GM18870 (cell line): ENCODE measurements around the gene ECHDC3.

Source experiments
- ATAC-seq: cut with Tn5 transposase; IDR thresholded peaks from one replicate; pipeline ENCODE4 v1.9.1; 2021; ENCODE audit warnings: moderate library complexity; ENCODE audit not compliant: unreplicated experiment

ECHDC3 gene

DNA sequence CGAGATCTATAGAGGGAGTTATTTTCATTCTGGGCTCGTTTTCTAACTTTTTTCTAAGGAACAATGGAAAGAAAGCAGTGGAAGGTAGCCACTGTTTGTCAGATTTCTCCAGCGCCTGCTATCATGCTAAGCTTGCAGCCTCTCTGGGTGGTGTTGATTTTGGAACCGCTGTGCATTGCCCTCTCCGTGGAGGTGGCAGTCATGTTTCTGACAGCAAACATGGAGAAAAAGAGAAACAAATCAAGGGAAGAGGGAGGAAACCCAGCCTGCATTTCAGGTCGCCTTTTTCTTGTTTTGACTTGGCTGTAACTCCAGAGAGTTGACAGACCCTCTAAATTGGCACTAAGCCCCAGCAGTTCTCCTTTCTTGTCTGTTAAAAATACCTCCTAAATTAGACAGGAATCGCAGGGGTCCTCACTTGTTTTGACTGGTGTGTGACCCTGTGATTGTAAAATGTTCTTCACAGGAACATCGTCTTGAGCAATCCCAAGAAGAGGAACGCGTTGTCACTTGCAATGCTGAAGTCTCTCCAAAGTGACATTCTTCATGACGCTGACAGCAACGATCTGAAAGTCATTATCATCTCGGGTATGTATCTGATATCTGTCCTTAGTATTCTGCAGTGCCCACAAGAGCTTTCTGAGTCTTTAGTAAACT, 4.8 kb downstream of the ECHDC3 start:
- ATAC-seq, result no peak

- ATAC-seq, result no peak
Measured at GRCh38 chr10:11748866-11749265, 6.7 kb downstream of the ECHDC3 start.

- ATAC-seq, result no peak
Measured at GRCh38 chr10:11750420-11750819, 8.2 kb downstream of the ECHDC3 start.

DNA sequence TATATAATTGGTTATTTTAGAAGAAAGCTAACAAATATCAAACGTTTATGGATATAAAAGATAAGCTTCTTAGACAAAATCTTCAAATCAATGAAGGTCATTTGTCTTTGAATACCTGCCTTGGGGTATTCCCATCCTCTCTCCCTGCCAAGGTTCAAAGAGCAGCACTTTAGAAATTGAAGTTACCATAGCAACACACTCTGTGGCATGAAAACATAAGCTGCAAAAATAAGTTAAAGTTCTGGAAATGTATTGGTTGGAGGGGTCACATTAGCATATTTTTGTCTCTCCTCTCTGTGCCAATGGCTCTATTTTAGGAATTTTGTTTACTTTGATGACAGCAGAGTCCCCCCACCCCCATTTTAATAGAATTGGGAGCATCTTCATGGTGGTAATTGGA, 12.0 kb downstream of the ECHDC3 start:
- no peak for ATAC-seq

DNA sequence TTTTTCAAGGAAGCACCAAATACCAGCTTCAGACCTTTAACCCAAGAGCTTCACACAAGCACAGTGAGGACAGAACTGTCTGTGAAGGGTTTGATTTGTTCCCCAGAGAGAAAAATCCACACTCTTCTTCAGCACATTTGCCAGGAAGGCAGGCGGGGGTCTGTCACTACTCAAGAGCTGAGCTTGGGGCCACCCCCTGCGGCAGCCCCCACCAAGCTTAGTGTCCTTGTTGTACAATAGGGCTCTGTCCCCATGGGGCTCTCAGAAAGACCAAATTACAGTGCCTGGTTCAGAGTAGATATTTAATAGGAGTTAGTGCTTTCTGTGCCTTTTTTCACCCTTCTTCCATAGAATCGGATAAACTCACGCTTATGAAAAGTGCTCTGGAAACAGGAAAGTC, 12.4 kb downstream of the ECHDC3 start:
- no peak for ATAC-seq

- ATAC-seq, result no peak
Measured at GRCh38 chr10:11755512-11756263, 13.5 kb downstream of the ECHDC3 start.

DNA sequence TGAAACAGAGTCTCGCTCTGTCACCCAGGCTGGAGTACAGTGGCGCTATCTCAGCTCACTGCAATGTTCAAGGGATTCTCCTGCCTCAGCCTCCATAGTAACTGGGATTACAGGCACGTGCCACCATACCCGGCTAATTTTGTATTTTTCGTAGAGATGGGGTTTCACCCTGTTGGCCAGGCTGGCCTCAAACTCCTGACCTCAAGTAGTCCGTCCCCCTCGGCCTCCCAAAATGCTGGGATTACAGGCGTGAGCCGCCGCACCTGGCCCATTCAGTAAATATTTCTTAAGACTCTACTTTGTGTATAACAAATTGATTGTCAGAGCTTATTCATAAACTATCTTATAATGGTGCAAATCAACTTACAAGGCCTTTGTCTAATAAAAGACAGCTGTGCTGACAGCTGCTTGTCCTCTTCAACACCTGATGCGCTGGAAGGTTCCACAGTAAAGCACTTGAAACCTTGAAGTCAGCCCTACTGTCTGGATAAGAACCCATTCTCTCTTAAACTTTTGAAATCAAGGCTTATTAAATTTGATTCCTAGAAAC, 14.7 kb downstream of the ECHDC3 start:
- ATAC-seq, result no peak

DNA sequence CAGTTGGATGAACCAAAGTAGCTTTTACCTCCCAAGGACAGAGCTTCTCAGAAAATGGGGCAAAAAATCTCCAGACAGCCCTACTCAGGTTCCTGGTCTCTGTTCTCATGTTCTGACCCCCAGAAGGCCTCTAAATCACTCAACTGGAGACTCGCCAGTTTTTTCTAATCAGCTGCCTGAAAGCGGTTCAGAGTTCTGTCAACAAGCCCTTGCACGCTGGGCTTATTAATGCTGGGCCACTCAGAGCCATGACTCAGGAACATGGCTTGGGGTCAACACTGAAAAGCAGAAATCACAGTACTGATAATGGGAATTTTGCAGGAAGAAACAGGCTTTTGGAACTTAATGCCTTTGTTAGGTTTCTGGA, 15.3 kb downstream of the ECHDC3 start:
- no peak for ATAC-seq

- ATAC-seq, result peak; percentile 94
Measured at GRCh38 chr10:11757821-11758463, 15.8 kb downstream of the ECHDC3 start.

GRCh38 chr10:11758527-11759236, 16.5 kb downstream of the ECHDC3 start:
- no peak for ATAC-seq

- no peak for ATAC-seq
Measured at GRCh38 chr10:11759347-11759746, 17.2 kb downstream of the ECHDC3 start.

- ATAC-seq, result no peak
Measured at GRCh38 chr10:11760151-11760550, 18.0 kb downstream of the ECHDC3 start.

- no peak for ATAC-seq
Measured at GRCh38 chr10:11760861-11761260, 18.7 kb downstream of the ECHDC3 start.

DNA sequence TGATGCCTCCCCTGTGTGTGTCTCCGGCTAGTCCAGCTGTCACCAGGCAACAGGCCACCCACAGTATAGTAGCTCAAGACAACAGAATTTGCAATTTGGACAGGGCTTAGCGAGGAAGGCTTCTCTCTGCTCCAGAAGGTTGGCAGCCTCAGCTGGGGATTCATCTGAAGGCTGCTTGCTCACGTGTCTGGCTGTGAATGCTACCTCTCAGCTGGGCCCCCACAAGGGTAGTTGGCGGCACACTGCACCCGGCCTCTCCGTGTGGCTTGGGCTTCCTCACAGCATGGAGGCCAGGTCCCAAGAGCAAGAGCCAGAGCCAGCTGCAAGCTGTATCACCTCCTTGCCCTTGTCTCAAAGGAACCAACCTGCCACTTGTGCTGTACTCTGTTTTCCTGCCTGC, 19.2 kb downstream of the ECHDC3 start:
- no peak for ATAC-seq

GRCh38 chr10:11762706-11763500, 20.7 kb downstream of the ECHDC3 start:
- no peak for ATAC-seq

DNA sequence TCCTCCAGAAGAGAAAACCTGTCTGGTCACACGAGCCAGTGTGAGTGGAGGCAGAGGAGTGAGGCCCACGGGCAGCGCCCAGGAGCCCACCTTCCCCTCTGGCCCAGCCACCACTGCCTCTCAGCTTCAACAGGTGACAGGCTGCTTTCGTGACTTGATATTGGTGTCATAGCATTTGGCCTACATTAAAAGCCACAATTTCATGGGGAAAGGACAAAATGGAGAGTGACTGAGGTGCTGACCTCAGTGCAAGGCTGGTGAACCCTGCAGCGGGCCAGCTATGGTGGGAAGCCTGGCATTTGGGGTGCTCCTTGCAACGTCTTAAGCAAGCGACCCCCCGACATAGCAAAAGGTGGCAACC, 21.3 kb downstream of the ECHDC3 start:
- no peak for ATAC-seq

GRCh38 chr10:11765141-11765540, 23.0 kb downstream of the ECHDC3 start:
- no peak for ATAC-seq

GRCh38 chr10:11772575-11773288, 30.6 kb downstream of the ECHDC3 start:
- no peak for ATAC-seq

DNA sequence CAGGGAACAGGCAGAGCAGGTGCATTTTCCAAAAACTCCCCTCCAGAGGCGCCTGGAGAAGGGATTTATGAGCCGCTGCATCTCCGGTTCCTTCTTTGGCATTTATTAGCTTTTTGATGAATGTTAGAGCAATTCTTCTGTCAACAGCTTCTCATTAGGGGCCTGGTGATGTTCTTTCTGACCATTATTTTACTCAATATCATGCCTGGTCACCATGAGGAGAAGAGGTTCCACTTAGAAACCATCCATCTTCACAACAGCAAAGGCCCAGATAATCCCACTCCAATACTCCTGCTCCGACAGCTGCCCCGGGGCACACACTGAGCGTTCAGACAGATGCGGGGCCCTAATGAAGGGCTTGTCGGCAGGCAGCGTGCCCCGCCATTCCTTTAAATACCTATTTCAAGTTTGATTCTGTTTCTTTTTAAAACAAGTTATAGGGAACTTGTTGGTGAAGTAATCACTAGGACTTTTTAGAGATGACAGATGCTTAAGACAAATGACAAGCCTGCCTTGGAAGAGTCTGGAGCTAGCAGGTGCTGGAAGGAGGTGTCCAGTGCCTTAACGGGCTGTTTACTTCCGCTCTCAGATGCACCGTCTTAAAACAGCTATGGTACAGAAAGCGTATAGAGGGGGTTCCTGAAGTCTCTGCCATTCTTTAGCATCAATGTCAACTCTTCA, 31.7 kb downstream of the ECHDC3 start:
- ATAC-seq, result no peak
